GM23338 (cell line): Measurements from ENCODE around the gene KCNMB2.

Experiments used
- CREB1 ChIP-seq: fragments of 250-450 bp; sonication (Bioruptor Pico); IDR thresholded peaks from 2 replicates; pipeline ENCODE4 v1.5.0; 2020; ENCODE audit warnings: low read depth, mild to moderate bottlenecking, moderate library complexity
- EZH2 ChIP-seq: fragments of 200-600 bp; sonication (generic); IDR thresholded peaks from one replicate; pipeline ENCODE4 v1.8.0; 2017; ENCODE audit warnings: antibody characterized with exemption, mild to moderate bottlenecking, low read depth; ENCODE audit not compliant: unreplicated experiment
- EZH2phosphoT487 ChIP-seq: fragments of 200-600 bp; sonication (generic); IDR thresholded peaks from one replicate; pipeline ENCODE4 v1.8.1; 2018; ENCODE audit warnings: antibody characterized with exemption; ENCODE audit not compliant: unreplicated experiment
- JUNB ChIP-seq: IDR thresholded peaks from one replicate; pipeline ENCODE4 v1.6.1; 2016; ENCODE audit warnings: antibody characterized with exemption; ENCODE audit not compliant: unreplicated experiment
- NANOG ChIP-seq: IDR thresholded peaks from 2 replicates; pipeline ENCODE4 v1.6.1; 2016; ENCODE audit warnings: antibody characterized with exemption, borderline replicate concordance
- POLR2AphosphoS5 ChIP-seq: IDR thresholded peaks from 2 replicates; pipeline ENCODE4 v1.6.1; 2016; ENCODE audit warnings: antibody characterized with exemption, low read depth
- STAT1 ChIP-seq: IDR thresholded peaks from one replicate; pipeline ENCODE4 v1.6.1; 2016; ENCODE audit warnings: antibody characterized with exemption; ENCODE audit not compliant: unreplicated experiment
- ZNF331 ChIP-seq: fragments of 250-450 bp; sonication (Bioruptor Pico); IDR thresholded peaks from 2 replicates; pipeline ENCODE4 v1.5.0; 2020; ENCODE audit warnings: low read depth, mild to moderate bottlenecking, moderate library complexity
- TF ChIP-seq, protein P1 (sequence below), 2 experiments: fragments of 200-600 bp in 1 of 2; sonication (generic) in 1 of 2; conservative IDR thresholded peaks; 2 replicates each; pipeline versions ENCODE4 v1.5.1 to v1.6.1; 2016 to 2017; ENCODE audit warnings: antibody characterized with exemption in 2 of 2, low read depth in 2 of 2, mild to moderate bottlenecking in 2 of 2, moderate library complexity in 1 of 2
- TF ChIP-seq, protein P2 (sequence below): IDR thresholded peaks from one replicate; pipeline ENCODE4 v1.6.1; 2018; ENCODE audit warnings: antibody characterized with exemption; ENCODE audit not compliant: unreplicated experiment
- TF ChIP-seq, protein P3 (sequence below): IDR thresholded peaks from 2 replicates; pipeline ENCODE4 v1.6.1; 2016; ENCODE audit warnings: antibody characterized with exemption
- TF ChIP-seq, protein P4 (sequence below): fragments of 250-450 bp; sonication (Bioruptor Pico); IDR thresholded peaks from 2 replicates; pipeline ENCODE4 v1.5.0; 2020; ENCODE audit warnings: mild to moderate bottlenecking, moderate library complexity

DNA sequence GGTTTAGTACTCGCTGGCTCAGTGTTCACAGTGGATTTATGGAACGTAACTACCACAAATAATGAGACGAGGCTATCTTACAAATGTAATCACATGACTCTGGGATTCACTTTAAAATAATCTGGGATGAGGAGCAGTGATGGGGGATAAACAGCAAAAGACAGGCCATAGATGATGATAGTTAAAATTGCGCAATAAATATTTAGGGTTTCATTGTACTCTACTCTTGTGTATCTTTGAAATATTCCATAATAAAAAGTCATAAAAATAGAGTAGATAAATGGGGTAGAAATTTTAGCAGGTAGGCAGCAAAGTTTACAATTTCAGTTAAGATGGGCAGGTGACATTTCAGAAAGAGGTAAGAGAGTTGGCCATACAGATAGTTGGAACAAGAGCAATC, 196.6 kb downstream of the KCNMB2 start:
- TF ChIP-seq, protein P1, sequence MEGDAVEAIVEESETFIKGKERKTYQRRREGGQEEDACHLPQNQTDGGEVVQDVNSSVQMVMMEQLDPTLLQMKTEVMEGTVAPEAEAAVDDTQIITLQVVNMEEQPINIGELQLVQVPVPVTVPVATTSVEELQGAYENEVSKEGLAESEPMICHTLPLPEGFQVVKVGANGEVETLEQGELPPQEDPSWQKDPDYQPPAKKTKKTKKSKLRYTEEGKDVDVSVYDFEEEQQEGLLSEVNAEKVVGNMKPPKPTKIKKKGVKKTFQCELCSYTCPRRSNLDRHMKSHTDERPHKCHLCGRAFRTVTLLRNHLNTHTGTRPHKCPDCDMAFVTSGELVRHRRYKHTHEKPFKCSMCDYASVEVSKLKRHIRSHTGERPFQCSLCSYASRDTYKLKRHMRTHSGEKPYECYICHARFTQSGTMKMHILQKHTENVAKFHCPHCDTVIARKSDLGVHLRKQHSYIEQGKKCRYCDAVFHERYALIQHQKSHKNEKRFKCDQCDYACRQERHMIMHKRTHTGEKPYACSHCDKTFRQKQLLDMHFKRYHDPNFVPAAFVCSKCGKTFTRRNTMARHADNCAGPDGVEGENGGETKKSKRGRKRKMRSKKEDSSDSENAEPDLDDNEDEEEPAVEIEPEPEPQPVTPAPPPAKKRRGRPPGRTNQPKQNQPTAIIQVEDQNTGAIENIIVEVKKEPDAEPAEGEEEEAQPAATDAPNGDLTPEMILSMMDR (conservative IDR thresholded peaks at IDR 0.05; ENCODE audit: low read depth in 2 of 2) = no peak
- TF ChIP-seq POLR2AphosphoS5 = no peak
- TF ChIP-seq, protein P2, sequence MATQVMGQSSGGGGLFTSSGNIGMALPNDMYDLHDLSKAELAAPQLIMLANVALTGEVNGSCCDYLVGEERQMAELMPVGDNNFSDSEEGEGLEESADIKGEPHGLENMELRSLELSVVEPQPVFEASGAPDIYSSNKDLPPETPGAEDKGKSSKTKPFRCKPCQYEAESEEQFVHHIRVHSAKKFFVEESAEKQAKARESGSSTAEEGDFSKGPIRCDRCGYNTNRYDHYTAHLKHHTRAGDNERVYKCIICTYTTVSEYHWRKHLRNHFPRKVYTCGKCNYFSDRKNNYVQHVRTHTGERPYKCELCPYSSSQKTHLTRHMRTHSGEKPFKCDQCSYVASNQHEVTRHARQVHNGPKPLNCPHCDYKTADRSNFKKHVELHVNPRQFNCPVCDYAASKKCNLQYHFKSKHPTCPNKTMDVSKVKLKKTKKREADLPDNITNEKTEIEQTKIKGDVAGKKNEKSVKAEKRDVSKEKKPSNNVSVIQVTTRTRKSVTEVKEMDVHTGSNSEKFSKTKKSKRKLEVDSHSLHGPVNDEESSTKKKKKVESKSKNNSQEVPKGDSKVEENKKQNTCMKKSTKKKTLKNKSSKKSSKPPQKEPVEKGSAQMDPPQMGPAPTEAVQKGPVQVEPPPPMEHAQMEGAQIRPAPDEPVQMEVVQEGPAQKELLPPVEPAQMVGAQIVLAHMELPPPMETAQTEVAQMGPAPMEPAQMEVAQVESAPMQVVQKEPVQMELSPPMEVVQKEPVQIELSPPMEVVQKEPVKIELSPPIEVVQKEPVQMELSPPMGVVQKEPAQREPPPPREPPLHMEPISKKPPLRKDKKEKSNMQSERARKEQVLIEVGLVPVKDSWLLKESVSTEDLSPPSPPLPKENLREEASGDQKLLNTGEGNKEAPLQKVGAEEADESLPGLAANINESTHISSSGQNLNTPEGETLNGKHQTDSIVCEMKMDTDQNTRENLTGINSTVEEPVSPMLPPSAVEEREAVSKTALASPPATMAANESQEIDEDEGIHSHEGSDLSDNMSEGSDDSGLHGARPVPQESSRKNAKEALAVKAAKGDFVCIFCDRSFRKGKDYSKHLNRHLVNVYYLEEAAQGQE = no peak
- no peak for TF ChIP-seq EZH2phosphoT487
- no peak for TF ChIP-seq EZH2
- no peak for TF ChIP-seq CREB1 (CRISPR knock-in tag)
- TF ChIP-seq, protein P3, sequence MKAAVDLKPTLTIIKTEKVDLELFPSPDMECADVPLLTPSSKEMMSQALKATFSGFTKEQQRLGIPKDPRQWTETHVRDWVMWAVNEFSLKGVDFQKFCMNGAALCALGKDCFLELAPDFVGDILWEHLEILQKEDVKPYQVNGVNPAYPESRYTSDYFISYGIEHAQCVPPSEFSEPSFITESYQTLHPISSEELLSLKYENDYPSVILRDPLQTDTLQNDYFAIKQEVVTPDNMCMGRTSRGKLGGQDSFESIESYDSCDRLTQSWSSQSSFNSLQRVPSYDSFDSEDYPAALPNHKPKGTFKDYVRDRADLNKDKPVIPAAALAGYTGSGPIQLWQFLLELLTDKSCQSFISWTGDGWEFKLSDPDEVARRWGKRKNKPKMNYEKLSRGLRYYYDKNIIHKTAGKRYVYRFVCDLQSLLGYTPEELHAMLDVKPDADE = no peak
- no peak for TF ChIP-seq STAT1
- TF ChIP-seq, protein P4, sequence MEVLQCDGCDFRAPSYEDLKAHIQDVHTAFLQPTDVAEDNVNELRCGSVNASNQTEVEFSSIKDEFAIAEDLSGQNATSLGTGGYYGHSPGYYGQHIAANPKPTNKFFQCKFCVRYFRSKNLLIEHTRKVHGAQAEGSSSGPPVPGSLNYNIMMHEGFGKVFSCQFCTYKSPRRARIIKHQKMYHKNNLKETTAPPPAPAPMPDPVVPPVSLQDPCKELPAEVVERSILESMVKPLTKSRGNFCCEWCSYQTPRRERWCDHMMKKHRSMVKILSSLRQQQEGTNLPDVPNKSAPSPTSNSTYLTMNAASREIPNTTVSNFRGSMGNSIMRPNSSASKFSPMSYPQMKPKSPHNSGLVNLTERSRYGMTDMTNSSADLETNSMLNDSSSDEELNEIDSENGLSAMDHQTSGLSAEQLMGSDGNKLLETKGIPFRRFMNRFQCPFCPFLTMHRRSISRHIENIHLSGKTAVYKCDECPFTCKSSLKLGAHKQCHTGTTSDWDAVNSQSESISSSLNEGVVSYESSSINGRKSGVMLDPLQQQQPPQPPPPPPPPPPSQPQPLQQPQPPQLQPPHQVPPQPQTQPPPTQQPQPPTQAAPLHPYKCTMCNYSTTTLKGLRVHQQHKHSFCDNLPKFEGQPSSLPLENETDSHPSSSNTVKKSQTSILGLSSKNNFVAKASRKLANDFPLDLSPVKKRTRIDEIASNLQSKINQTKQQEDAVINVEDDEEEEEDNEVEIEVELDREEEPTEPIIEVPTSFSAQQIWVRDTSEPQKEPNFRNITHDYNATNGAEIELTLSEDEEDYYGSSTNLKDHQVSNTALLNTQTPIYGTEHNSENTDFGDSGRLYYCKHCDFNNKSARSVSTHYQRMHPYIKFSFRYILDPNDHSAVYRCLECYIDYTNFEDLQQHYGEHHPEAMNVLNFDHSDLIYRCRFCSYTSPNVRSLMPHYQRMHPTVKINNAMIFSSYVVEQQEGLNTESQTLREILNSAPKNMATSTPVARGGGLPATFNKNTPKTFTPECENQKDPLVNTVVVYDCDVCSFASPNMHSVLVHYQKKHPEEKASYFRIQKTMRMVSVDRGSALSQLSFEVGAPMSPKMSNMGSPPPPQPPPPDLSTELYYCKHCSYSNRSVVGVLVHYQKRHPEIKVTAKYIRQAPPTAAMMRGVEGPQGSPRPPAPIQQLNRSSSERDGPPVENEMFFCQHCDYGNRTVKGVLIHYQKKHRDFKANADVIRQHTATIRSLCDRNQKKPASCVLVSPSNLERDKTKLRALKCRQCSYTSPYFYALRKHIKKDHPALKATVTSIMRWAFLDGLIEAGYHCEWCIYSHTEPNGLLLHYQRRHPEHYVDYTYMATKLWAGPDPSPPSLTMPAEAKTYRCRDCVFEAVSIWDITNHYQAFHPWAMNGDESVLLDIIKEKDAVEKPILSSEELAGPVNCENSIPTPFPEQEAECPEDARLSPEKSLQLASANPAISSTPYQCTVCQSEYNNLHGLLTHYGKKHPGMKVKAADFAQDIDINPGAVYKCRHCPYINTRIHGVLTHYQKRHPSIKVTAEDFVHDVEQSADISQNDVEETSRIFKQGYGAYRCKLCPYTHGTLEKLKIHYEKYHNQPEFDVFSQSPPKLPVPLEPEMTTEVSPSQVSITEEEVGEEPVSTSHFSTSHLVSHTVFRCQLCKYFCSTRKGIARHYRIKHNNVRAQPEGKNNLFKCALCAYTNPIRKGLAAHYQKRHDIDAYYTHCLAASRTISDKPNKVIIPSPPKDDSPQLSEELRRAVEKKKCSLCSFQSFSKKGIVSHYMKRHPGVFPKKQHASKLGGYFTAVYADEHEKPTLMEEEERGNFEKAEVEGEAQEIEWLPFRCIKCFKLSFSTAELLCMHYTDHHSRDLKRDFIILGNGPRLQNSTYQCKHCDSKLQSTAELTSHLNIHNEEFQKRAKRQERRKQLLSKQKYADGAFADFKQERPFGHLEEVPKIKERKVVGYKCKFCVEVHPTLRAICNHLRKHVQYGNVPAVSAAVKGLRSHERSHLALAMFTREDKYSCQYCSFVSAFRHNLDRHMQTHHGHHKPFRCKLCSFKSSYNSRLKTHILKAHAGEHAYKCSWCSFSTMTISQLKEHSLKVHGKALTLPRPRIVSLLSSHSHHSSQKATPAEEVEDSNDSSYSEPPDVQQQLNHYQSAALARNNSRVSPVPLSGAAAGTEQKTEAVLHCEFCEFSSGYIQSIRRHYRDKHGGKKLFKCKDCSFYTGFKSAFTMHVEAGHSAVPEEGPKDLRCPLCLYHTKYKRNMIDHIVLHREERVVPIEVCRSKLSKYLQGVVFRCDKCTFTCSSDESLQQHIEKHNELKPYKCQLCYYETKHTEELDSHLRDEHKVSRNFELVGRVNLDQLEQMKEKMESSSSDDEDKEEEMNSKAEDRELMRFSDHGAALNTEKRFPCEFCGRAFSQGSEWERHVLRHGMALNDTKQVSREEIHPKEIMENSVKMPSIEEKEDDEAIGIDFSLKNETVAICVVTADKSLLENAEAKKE = no peak
- no peak for TF ChIP-seq NANOG
- no peak for TF ChIP-seq JUNB
- TF ChIP-seq ZNF331 (CRISPR knock-in tag) = no peak
